Measurements from ENCODE around the gene NAALADL2.
"Not testable (repeated sequence)": the region's sequence is repeated elsewhere in the genome, so short reads cannot be mapped to it uniquely, and the experiment has no call there.

Gene NAALADL2

GRCh38 chr3:175329373-175329772 lies 470.2 kb downstream of the NAALADL2 start:
- DNase-seq, result no peak

- DNase-seq, result no peak
Observed at GRCh38 chr3:175335229-175335628, 476.1 kb downstream of the NAALADL2 start.

GRCh38 chr3:175336406-175337133 lies 477.4 kb downstream of the NAALADL2 start:
- no peak for DNase-seq

- no peak for DNase-seq
Observed at GRCh38 chr3:175337631-175338030, 478.5 kb downstream of the NAALADL2 start.

GRCh38 chr3:175338775-175339535 lies 479.8 kb downstream of the NAALADL2 start:
- no peak for DNase-seq

GRCh38 chr3:175340338-175341015 lies 481.3 kb downstream of the NAALADL2 start:
- no peak for DNase-seq

GRCh38 chr3:175342196-175342595 lies 483.1 kb downstream of the NAALADL2 start:
- no peak for DNase-seq

- DNase-seq, result no peak
Observed at GRCh38 chr3:175343946-175344345, 484.8 kb downstream of the NAALADL2 start.

- no peak for DNase-seq
Observed at GRCh38 chr3:175346573-175347356, 487.6 kb downstream of the NAALADL2 start.

- no peak for DNase-seq
Observed at GRCh38 chr3:175349168-175349567, 490.0 kb downstream of the NAALADL2 start.

GRCh38 chr3:175355801-175356335 lies 496.7 kb downstream of the NAALADL2 start:
- DNase-seq, result no peak

- no peak for DNase-seq
Observed at GRCh38 chr3:175356899-175357324, 497.8 kb downstream of the NAALADL2 start.

- no peak for DNase-seq
Observed at GRCh38 chr3:175357758-175358157, 498.6 kb downstream of the NAALADL2 start.

GRCh38 chr3:175358935-175359334 lies 499.8 kb downstream of the NAALADL2 start:
- no peak for DNase-seq

- not testable (repeated sequence) for DNase-seq
Observed at GRCh38 chr3:175370426-175370825, 511.3 kb downstream of the NAALADL2 start.

GRCh38 chr3:175371187-175371586 lies 512.1 kb downstream of the NAALADL2 start:
- DNase-seq, result not testable (repeated sequence)

GRCh38 chr3:175374705-175375104 lies 515.6 kb downstream of the NAALADL2 start:
- no peak for DNase-seq

GRCh38 chr3:175378348-175378747 lies 519.2 kb downstream of the NAALADL2 start:
- no peak for DNase-seq

GRCh38 chr3:175381685-175382084 lies 522.6 kb downstream of the NAALADL2 start:
- DNase-seq, result no peak

GRCh38 chr3:175383371-175383770 lies 524.2 kb downstream of the NAALADL2 start:
- no peak for DNase-seq

- DNase-seq, result no peak
Observed at GRCh38 chr3:175383813-175384212, 524.7 kb downstream of the NAALADL2 start.

GRCh38 chr3:175384569-175384968 lies 525.4 kb downstream of the NAALADL2 start:
- DNase-seq, result no peak

- no peak for DNase-seq
Observed at GRCh38 chr3:175386630-175387029, 527.5 kb downstream of the NAALADL2 start.

Data from SIG-M5 (cell line).